SU-DHL-6 (cell line): Measurements from ENCODE around the gene ELOVL6.

Source experiments
- EZH2phosphoT487 ChIP-seq: fragments of 200-600 bp; sonication (generic), shearing (Covaris generic); conservative IDR thresholded peaks from 2 replicates; pipeline ENCODE4 v1.6.1; 2018; ENCODE audit warnings: mild to moderate bottlenecking, antibody characterized with exemption, low read length, moderate library complexity, mixed read lengths
- TF ChIP-seq, protein P1 (sequence below): fragments of 200-600 bp; sonication (generic); IDR thresholded peaks from one replicate; pipeline ENCODE4 v1.5.1; 2017; ENCODE audit warnings: antibody characterized with exemption, mild to moderate bottlenecking, low read length, moderate library complexity; ENCODE audit not compliant: insufficient read depth, poor library complexity, severe bottlenecking

DNA sequence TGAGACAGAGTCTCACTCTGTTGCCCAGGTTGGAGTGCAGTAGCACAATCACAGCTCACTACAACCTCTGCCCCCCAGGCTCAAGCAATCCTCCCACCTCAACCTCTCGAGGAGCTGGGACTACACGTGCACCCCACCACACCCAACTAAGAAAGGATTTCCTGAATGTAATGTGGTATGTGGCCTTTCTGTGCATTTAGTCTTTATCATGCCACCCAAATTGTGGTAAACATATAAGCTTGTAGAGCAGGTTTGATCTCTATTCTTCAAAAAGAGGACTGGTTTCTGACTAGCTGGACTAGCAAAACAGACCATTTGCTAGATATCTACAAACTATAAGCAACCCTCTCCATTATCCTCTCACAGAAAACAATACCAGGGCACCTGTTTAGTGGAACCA, 33.6 kb downstream of the ELOVL6 start:
- TF ChIP-seq, protein P1, sequence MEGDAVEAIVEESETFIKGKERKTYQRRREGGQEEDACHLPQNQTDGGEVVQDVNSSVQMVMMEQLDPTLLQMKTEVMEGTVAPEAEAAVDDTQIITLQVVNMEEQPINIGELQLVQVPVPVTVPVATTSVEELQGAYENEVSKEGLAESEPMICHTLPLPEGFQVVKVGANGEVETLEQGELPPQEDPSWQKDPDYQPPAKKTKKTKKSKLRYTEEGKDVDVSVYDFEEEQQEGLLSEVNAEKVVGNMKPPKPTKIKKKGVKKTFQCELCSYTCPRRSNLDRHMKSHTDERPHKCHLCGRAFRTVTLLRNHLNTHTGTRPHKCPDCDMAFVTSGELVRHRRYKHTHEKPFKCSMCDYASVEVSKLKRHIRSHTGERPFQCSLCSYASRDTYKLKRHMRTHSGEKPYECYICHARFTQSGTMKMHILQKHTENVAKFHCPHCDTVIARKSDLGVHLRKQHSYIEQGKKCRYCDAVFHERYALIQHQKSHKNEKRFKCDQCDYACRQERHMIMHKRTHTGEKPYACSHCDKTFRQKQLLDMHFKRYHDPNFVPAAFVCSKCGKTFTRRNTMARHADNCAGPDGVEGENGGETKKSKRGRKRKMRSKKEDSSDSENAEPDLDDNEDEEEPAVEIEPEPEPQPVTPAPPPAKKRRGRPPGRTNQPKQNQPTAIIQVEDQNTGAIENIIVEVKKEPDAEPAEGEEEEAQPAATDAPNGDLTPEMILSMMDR: no peak
- no peak for TF ChIP-seq EZH2phosphoT487
